GM12878 (cell line): ENCODE data around the gene ERC2. TPM values are rescaled to one million over a fixed set of nuclear protein-coding genes. Genes with fewer than 3 reads are reported as not detected.
A peak's percentile ranks its signal among the peaks of the same experiment; 100 is the strongest.

Source experiments
- ATAC-seq: fragments of 200-7000 bp; cut with Tn5 transposase; 3 replicates; pipeline ENCODE4 v1.9.1; 2020; ENCODE audit warnings: mild to moderate bottlenecking, moderate library complexity
- BruUV-seq: library from RNA; stranded (reverse); fragments of 400-500 nt; replicated peaks from 2 replicates; lab custom pipeline; 2021; lab: Mats Ljungman, UMichigan
- CTCF ChIA-PET: fragments of 300-600 bp; sonication (Branson Sonifier 250); formaldehyde crosslinking; extraction: SDS; loops from one replicate; lab custom pipeline; 2021; ENCODE audit warnings: inconsistent platforms; lab: Yijun Ruan, JAX
- POLR2A ChIA-PET: fragments of 350-600 bp; formaldehyde crosslinking; extraction: SDS; loops from one replicate; lab custom pipeline; 2021; ENCODE audit warnings: inconsistent platforms; lab: Charles Lee
- RAD21 ChIA-PET: fragments of 300-600 bp; sonication (Branson Sonifier 250); formaldehyde crosslinking; loops from one replicate; lab custom pipeline; 2023; ENCODE audit warnings: antibody characterized with exemption; ENCODE audit not compliant: unreplicated experiment; lab: Charles Lee
- SMC1A ChIA-PET: fragments of 300-600 bp; sonication (Branson Sonifier 250); formaldehyde crosslinking; loops from one replicate; lab custom pipeline; 2023; ENCODE audit not compliant: unreplicated experiment, uncharacterized antibody; lab: Charles Lee
- DNase-seq: peaks from one replicate; pipeline ENCODE4 v3.0.0-alpha.2; 2011; ENCODE audit warnings: low read depth, low spot score
- FAIRE-seq: peaks from 3 replicates; lab custom pipeline; 2011; peaks lifted over from hg19 to GRCh38; lab: Jason Lieb, UNC
- H2AFZ ChIP-seq: 2 replicates; pipeline ENCODE4 v1.6.0; 2011; ENCODE audit warnings: low read depth, low read length, control low read depth; ENCODE audit not compliant: control insufficient read depth
- H3K27ac ChIP-seq: 2 replicates; pipeline ENCODE4 v1.5.1; 2011; ENCODE audit warnings: control low read depth; ENCODE audit not compliant: control insufficient read depth, insufficient read depth
- H3K27me3 ChIP-seq, 2 experiments: replicated peaks in 1 of 2; 2 replicates each; pipeline versions ENCODE4 v1.6.0 to v1.6.1; 2011; ENCODE audit warnings: low read length in 1 of 2; ENCODE audit not compliant: control insufficient read depth in 2 of 2, insufficient read depth in 2 of 2
- H3K36me3 ChIP-seq, 2 experiments: 2 replicates each; pipeline ENCODE4 v1.5.1; 2011; ENCODE audit warnings: low read length in 1 of 2; ENCODE audit not compliant: control insufficient read depth in 2 of 2, insufficient read depth in 2 of 2
- H3K4me1 ChIP-seq: 2 replicates; pipeline ENCODE4 v1.6.1; 2011; ENCODE audit warnings: mild to moderate bottlenecking, low read length, moderate library complexity, mixed read lengths; ENCODE audit not compliant: control insufficient read depth, insufficient read depth
- H3K4me2 ChIP-seq: 2 replicates; pipeline ENCODE4 v1.6.0; 2011; ENCODE audit warnings: control low read depth; ENCODE audit not compliant: control insufficient read depth, insufficient read depth
- H3K4me3 ChIP-seq: fragments of 200-600 bp; sonication (generic); 2 replicates; pipeline ENCODE4 v1.5.1; 2016
- H3K79me2 ChIP-seq: 2 replicates; pipeline ENCODE4 v1.6.0; 2011; ENCODE audit warnings: low read length; ENCODE audit not compliant: control insufficient read depth, insufficient read depth
- H3K9ac ChIP-seq: 2 replicates; pipeline ENCODE4 v1.8.0; 2011; ENCODE audit warnings: low read length, control low read depth, mixed read lengths; ENCODE audit not compliant: control insufficient read depth, insufficient read depth
- H3K9me3 ChIP-seq: replicated peaks from 3 replicates; pipeline ENCODE4 v1.5.1; 2011; ENCODE audit warnings: mild to moderate bottlenecking, low read length; ENCODE audit not compliant: control insufficient read depth, insufficient read depth
- H4K20me1 ChIP-seq: 2 replicates; pipeline ENCODE4 v1.6.0; 2011; ENCODE audit not compliant: control insufficient read depth, insufficient read depth
- CEBPB ChIP-seq, 2 experiments: fragments of 150-350 bp in 1 of 2; IDR thresholded peaks; 2 replicates each; pipeline ENCODE4 v1.6.1; 2012 to 2014; ENCODE audit warnings: low read depth in 2 of 2, low read length in 2 of 2, borderline replicate concordance in 1 of 2, inconsistent platforms in 1 of 2
- CREM ChIP-seq: IDR thresholded peaks from 2 replicates; pipeline ENCODE4 v1.6.1; 2014; ENCODE audit warnings: antibody characterized with exemption, low read depth
- CTCF ChIP-seq, 3 experiments: IDR thresholded peaks in 2 of 3; conservative IDR thresholded peaks in 1 of 3; 2 replicates each; pipeline ENCODE4 v1.5.1; 2011; ENCODE audit warnings: low read depth in 3 of 3, low read length in 3 of 3, mild to moderate bottlenecking in 3 of 3, control low read depth in 2 of 3, moderate library complexity in 2 of 3, inconsistent platforms in 1 of 3, mixed read lengths in 1 of 3; ENCODE audit not compliant: control insufficient read depth in 2 of 3, insufficient read depth in 1 of 3; ENCODE audit errors: extremely low read depth in 1 of 3
- IRF4 ChIP-seq: IDR thresholded peaks from 2 replicates; pipeline ENCODE4 v1.6.1; 2011; ENCODE audit warnings: low read depth, low read length
- MXI1 ChIP-seq: fragments of 150-350 bp; IDR thresholded peaks from 2 replicates; pipeline ENCODE4 v1.6.1; 2011; ENCODE audit warnings: low read depth, mild to moderate bottlenecking, inconsistent platforms, low read length, improper control_type of control experiment
- POU2F2 ChIP-seq: IDR thresholded peaks from 3 replicates; pipeline ENCODE4 v1.6.1; 2011; ENCODE audit warnings: low read depth, mild to moderate bottlenecking, low read length, borderline replicate concordance
- SPI1 ChIP-seq: IDR thresholded peaks from 2 replicates; pipeline ENCODE4 v1.6.1; 2011; ENCODE audit warnings: low read depth, mild to moderate bottlenecking, low read length, moderate library complexity, borderline replicate concordance; ENCODE audit not compliant: insufficient read depth
- TCF12 ChIP-seq: IDR thresholded peaks from 2 replicates; pipeline ENCODE4 v1.6.1; 2011; ENCODE audit warnings: low read depth, mild to moderate bottlenecking, low read length
- WGBS: methylation state at CpG from one replicate; pipeline ENCODE4 v1.1.6; 2016; ENCODE audit warnings: low lambda C conversion rate; ENCODE audit not compliant: insufficient replicate concordance, insufficient coverage; ENCODE audit errors: missing lambda C conversion rate; 5-methylcytosine and 5-hydroxymethylcytosine counted together
- in situ Hi-C: fragments of 300-500 bp; cut with MboI; formaldehyde crosslinking; loops from 9 replicates; pipeline ENCODE4 v1.14.3; 2018; ENCODE audit warnings: mixed read lengths
- intact Hi-C: fragments of 100-400 bp; cut with micrococcal nuclease; formaldehyde crosslinking; loops from one replicate; pipeline ENCODE4 v1.14.2; 2022; ENCODE audit not compliant: unreplicated experiment
- polyA plus RNA-seq, 11 experiments: library from polyadenylated mRNA; depleted of rRNA in 4 of 11; unstranded in 6 of 11; stranded (reverse) in 5 of 11; fragments of >200 nt; fragmentation: Nextera tagmentation in 4 of 11; fragmentation: Illumina TruSeq in 1 of 11; extraction: Ambion mirVana in 4 of 11; extraction: Trizol in 1 of 11; gene quantifications; 1 replicate in 1 of 11; 2 replicates in 10 of 11; pipeline versions ENCODE4 v1.2.1 to v1.2.3, GENCODE V29; 2011 to 2016; ENCODE audit warnings: inconsistent platforms in 2 of 11, missing spikeins in 2 of 11, low read depth in 1 of 11
- total RNA-seq, 4 experiments: library from RNA; depleted of rRNA in 3 of 4; stranded (reverse); fragments of >200 nt in 3 of 4; fragmentation: Illumina TruSeq in 1 of 4; extraction: Trizol in 1 of 4; gene quantifications; 2 replicates each; pipeline versions ENCODE4 v1.2.1 to v1.2.3, GENCODE V29; 2013 to 2021

ERC2 gene
- total and polyA plus RNA-seq, 10 of the 15 experiments (the other 5 are each of a cell fraction or from before 2014, with no cell fraction given), result 0.06 to 1.4 (median 0.12) TPM; not detected in 3

GRCh38 chr3:55660642-55661041 lies 807.6 kb downstream of the ERC2 start:
- peak overlapping the region; percentile 80 for H3K4me2 ChIP-seq
- TF ChIP-seq IRF4 (no peak), MXI1 (no peak), CREM (no peak), TCF12 (no peak), CEBPB (IDR thresholded peaks at IDR 0.05; ENCODE audit: borderline replicate concordance in 1 of 2, low read depth in 2 of 2, low read length in 2 of 2) (no peak), CTCF (IDR thresholded peaks at IDR 0.05 in 2 of 3, conservative IDR thresholded peaks at IDR 0.05 in 1 of 3; ENCODE audit: control insufficient read depth in 2 of 3, extremely low read depth in 1 of 3, insufficient read depth in 1 of 3, low read depth in 3 of 3, low read length in 3 of 3) (no peak), POU2F2 (no peak), SPI1 (no peak)
- H2AFZ ChIP-seq, result no peak overlapping the region
- intact Hi-C loops, result no loop called here
- ATAC-seq (no peak), DNase-seq (no peak), FAIRE-seq (no peak)
- H3K4me1 ChIP-seq, result peaks cover 35% of the 10 kb centered on the region
- CTCF ChIA-PET, result interaction anchor here (0.7 to 2.6 kb wide), 8 partner anchors 9 to 63 kb away, joined by 3 to 6 read pairs (median 4); no protein-coding TSS in a partner anchor
- peak overlapping the region; percentile 69 for H3K27ac ChIP-seq
- SMC1A ChIA-PET, result interaction anchor here (0.6 to 4.2 kb wide), 15 partner anchors 9 to 146 kb away, joined by 3 to 34 read pairs (median 4); no protein-coding TSS in a partner anchor
- no peaks in the 10 kb centered on the region for H4K20me1 ChIP-seq
- H3K9ac ChIP-seq, result no peak overlapping the region
- no peaks in the 10 kb centered on the region for H3K9me3 ChIP-seq
- H3K27me3 ChIP-seq, result no peaks in the 10 kb centered on the region
- no peaks in the 10 kb centered on the region for H3K36me3 ChIP-seq
- RAD21 ChIA-PET, result interaction anchor here (0.9 to 3.4 kb wide), 9 partner anchors 14 to 156 kb away, joined by 3 to 14 read pairs (median 5); no protein-coding TSS in a partner anchor
- WGBS, result 55% methylated on average over 2 of the region's 2 CpGs
- in situ Hi-C loops, result no loop called here
- H3K4me3 ChIP-seq, result no peak overlapping the region
- no TSS peak for BruUV-seq
- POLR2A ChIA-PET, result interaction anchor here (1.0 to 3.8 kb wide), 4 partner anchors 12 to 73 kb away, joined by 3 to 23 read pairs (median 6); no protein-coding TSS in a partner anchor
- no peaks in the 10 kb centered on the region for H3K79me2 ChIP-seq
